Endometrium (tissue), 2 donors: ENCODE results near the gene SRF.

Experiments used
- FAIRE-seq: peaks from 2 replicates; lab custom pipeline; 2012; peaks lifted over from hg19 to GRCh38; lab: Jason Lieb, UNC
- donor health status: control.
- donor health status: control.

The SRF gene

DNA sequence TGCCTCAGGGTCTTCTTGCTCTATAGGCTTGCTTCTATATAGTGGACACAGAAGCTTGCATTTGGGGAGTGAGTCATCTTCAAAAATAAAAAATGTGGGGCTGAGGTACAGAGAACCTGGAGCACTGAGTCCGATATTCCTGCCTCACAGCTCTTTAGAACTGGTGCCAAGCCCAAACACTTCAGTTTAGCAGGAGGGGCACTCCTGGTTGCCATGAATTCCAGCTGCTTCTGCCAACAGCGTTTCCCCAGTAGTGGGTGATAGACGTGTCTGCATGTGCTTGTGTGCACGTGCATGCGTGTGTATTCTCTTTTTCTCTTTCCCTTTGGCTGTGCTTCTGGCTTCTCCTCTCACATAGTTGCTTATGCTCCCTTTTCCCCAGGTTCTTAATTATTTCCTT lies 46.3 kb downstream of the SRF start:
- FAIRE-seq = no peak

DNA sequence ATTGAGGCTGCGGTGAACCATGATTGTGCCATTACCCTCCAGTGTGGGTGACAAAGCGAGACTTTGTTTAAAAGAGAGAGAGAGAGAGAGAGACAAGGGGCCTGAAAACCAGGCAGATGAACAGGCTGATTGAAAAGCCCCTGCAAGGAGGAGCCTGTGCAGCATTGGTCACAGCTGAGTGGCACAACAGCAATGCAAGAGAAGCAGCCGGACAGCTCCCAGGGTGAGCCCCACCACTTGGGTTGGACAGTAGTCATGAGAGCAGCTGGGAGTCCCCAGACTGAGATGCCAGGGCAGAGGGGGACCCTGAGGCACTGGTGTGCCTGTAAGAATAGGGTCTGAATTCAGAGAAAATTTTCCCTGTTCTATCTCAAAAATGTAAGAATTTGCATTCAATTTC lies 48.0 kb downstream of the SRF start:
- no peak for FAIRE-seq

DNA sequence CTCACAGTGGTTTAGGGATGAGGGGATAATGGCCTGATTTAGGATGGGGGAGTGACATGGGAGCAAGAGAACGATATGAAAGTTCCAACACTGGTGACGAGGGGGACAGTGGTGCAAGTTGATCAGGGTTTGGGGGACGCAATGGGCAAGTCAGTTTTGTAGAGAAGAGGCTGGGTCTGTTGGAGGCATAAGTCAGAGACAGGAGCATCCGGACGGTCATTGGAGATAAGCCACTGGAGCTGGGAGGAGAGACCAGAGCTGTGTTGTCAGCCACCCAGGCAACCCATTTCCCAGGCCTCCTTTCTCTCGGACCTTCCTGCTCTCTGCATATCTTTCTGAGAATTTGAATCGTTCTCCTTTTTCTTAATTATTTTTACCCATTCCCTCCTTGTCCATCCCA lies 48.7 kb downstream of the SRF start:
- FAIRE-seq = no peak

DNA sequence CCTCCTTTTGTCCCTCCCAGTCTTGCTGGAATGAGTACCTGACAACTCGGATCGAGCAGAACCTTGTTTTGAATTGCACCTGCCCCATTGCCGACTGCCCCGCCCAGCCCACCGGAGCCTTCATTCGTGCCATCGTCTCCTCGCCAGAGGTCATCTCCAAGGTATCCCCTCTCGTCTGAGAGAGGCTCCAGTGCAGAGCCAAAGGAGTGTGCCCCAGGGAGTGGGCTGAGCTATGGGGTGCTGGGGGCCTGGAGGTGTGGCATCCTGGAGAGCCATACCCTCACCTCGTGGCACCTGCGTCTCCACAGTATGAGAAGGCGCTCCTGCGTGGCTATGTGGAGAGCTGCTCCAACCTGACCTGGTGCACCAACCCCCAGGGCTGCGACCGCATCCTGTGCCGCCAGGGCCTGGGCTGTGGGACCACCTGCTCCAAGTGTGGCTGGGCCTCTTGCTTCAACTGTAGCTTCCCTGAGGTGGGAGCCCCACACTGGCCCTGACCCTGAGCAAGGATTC lies 49.4 kb downstream of the SRF start:
- FAIRE-seq = no peak

DNA sequence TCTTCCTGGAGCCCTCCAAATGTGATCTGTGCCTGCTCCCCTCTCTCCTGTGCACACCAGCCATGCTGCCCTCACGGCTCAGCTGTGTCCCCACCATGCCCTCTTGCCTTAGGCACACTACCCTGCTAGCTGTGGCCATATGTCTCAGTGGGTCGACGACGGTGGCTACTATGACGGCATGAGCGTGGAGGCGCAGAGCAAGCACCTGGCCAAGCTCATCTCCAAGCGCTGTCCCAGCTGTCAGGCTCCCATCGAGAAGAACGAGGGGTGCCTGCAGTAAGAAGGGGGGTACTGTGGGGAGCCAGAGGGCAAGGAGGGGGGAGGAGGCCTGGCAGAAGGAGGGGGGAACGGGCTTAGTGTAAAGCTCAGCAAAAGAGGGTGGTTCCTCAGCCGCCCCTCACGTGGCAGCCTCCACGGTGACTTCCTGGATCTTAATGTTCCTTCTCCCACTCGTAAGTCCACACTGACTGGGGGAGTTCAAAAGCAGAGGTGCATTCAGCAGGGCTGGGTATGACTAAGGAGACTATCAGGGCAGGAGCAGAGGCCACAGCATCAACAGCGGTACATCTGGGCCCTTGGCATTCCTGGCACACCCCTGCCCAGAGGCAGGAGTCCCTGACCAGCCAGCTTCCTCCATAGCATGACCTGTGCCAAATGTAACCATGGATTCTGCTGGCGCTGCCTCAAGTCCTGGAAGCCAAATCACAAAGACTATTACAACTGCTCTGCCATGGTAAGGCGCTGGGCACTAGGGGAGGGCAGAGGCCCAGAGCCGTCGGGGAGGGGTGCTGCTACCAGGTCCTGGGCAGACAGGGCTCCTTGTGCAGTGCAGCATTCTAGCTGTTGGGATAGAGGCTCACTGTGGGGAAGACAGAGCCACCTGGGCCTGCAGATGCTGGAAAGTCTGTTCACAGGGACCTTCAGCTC lies 50.2 kb downstream of the SRF start:
- FAIRE-seq = no peak

DNA sequence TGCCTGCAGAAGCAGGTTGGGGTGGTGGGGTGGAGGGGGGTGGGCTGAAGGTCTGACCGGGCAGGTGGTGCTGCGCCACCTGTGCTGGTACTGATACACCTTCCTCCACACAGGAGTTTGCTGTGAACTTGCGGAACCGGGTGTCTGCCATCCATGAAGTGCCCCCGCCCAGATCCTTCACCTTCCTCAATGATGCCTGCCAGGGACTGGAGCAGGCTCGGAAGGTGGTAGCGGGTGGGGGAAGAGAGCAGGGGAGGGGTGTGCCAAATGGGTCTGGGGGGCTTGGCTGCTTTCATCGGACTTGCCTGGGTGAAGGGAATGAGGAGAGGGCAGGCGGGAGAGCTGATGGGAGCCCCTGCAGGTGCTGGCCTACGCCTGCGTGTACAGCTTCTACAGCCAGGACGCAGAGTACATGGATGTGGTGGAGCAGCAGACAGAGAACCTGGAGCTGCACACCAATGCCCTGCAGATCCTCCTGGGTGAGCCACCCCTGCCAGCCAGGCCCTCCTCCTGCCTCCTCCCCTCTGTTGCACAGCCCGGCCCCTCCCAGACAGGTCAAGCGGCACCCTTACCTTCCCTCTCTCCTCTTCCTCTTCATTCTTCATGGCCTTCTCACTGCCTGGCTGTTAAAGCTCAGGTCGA lies 51.5 kb downstream of the SRF start:
- no peak for FAIRE-seq

DNA sequence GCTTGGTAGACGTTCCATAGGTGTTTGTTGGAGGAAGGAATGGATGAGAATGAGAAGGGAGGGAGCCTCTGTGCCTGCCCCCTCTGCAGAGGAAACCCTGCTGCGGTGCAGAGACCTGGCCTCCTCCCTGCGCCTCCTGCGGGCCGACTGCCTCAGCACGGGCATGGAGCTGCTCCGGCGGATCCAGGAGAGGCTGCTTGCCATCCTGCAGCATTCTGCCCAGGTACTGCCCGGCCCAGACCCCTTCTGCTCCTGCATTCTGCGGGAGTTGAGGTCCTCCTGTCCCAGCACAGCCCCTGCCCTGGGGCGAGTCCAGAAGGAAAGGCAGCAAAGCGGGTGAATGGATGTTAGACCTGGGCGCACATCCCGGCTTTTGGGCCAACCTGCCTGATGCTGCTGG lies 52.1 kb downstream of the SRF start:
- no peak for FAIRE-seq

DNA sequence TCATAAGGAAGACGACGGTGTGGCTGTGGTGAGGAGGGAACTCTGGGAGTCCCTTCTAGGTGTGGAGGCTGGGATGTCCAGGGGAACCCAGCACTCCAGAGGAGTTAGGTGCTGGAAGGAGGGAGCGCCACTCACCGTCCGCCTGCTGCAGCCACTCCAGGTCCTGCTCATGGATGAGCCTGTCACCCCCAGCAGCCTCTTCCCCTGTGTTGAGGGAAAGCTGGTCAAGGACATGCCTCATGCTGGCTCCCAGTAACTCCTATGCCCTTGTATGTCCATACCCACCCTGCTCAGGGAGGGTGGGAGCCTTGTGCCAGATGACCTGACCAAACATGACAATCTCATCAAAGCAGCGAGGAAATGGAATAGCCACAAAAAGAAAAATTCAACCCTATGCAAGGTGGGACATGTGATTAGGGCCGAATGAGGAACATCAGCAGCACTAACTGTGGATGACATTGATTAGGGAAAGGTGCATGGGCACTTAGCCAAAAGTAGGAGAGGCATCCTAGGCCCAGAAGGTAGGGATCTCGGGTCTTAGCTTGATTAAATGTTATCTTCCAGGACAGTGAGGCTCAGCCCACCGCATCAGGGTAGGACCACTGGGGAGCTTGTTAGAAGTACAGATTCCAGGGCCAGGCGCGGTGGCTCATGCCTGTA lies 55.3 kb downstream of the SRF start:
- FAIRE-seq = no peak

DNA sequence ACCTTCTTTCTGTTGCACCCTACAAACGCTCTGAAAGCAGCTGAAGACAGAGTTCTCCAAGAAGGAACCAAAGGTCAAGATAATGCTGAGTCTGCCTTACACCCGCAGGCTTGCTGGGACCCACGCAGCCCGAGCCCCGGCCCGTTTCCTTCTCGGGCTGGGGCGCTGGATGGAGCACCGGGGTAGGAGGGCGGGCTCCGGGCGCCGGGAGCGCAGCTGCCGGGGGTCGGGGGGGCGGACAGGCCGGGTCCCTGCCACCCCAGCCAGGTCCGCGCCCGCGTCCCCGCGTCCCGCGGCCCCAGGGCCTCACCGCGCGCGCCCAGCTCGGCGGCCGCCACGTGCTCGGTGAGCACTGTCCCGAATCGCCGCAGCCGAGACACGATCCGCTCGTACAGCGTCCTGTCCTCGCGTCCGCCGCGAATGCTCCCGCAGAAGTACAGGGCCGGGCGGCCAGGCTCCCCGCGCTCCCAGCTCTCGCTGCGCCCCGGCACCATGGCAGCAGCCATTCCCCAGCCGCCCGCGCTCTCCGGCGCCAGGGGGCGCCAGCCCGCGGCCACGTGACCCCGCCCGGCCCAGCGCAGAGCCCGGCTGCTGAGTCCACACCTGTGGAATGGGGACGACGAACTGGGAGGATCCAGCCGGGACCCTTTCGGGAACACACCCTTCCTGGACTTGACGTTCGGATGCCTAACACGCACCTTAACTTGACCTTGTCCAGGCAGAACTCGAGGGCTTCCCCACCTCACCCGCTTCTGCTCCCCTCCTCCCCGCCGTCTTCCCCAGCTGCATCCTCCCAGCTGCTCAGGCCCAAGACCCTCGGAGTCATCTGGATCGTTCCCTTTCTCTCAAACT lies 58.1 kb downstream of the SRF start, which contains the start of gene DNPH1:
TSS of gene DNPH1 (minus strand) at position 531 of the 852 bp plus-strand sequence. CDS start at position 506, 25 bp downstream.
- no peak for FAIRE-seq

DNA sequence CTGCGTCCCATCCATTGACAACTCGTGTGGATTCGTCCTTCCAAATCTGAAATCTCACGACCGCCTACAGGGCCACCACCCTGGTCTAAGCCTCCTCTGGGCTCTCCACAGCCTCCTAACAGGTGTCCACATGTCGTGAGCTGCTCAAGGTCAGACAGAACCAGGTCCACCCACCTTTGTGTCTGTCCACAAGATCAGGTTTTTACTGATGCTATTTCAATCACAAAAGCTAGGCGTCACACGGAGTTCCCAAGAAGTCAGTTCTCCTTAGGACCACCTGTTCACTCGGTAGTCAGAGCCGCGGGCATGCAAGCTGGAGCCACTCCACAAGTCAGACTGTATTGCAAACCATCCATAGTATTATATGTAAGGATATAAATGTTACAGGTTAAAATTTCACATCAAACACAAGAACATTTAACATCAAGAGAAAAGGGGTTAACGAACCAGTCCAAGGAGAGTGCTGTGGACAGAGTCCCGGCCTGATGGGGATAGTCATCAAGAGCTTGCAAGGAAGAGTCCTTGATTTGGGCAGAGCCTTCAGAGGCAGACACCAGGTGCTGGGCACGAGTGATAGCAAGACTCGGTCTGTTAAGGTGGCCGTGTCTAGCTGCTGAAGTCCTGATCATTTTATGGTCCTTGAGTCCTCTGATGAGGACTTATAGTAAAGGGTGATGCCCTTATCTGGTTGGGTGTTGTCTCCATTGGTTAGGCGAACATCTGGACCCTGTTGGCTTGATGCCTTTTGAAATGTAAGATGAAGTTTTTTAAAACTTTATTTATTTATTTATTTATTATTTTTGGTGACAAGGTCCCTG lies 58.9 kb downstream of the SRF start:
- no peak for FAIRE-seq

DNA sequence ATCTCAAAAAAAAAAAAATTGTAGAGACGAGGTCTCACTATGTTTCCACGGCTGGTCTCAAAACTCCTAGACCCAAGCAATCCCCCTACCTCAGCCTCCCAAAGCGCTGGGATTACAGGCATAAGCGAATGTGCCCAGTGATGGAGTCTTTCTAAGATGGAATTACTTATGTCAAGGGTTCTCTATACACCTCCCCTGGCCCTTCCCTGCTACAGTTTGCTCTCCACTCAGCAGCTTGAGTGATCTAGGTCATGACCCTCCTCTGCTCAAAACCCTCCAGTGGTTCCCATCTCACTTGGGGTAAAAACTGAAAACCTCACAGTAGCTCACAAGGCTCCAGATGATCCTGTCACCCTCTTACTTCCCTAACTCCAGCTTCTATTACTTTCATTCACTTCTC lies 60.0 kb downstream of the SRF start:
- FAIRE-seq = no peak
